ENCODE measurements around the gene RAP1GAP.

The RAP1GAP gene

GRCh38 chr1:21590934-21591333 lies 78.2 kb downstream of the RAP1GAP start:
- no peaks in the 10 kb centered on the region for H3K9me3 ChIP-seq
- no peak overlapping the region for H3K4me3 ChIP-seq (ENCODE audit: low read depth, low read length)
- no peaks in the 10 kb centered on the region for H3K4me1 ChIP-seq
- no peaks in the 10 kb centered on the region for H3K27me3 ChIP-seq
- H3K36me3 ChIP-seq: no peaks in the 10 kb centered on the region
- DNase-seq: no peak
- TF ChIP-seq, protein P1, sequence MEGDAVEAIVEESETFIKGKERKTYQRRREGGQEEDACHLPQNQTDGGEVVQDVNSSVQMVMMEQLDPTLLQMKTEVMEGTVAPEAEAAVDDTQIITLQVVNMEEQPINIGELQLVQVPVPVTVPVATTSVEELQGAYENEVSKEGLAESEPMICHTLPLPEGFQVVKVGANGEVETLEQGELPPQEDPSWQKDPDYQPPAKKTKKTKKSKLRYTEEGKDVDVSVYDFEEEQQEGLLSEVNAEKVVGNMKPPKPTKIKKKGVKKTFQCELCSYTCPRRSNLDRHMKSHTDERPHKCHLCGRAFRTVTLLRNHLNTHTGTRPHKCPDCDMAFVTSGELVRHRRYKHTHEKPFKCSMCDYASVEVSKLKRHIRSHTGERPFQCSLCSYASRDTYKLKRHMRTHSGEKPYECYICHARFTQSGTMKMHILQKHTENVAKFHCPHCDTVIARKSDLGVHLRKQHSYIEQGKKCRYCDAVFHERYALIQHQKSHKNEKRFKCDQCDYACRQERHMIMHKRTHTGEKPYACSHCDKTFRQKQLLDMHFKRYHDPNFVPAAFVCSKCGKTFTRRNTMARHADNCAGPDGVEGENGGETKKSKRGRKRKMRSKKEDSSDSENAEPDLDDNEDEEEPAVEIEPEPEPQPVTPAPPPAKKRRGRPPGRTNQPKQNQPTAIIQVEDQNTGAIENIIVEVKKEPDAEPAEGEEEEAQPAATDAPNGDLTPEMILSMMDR (IDR thresholded peaks at IDR 0.05; ENCODE audit: low read depth, low read length): no peak

GRCh38 chr1:21590126-21590880 lies 78.9 kb downstream of the RAP1GAP start:
- H3K27me3 ChIP-seq: no peaks in the 10 kb centered on the region
- H3K4me1 ChIP-seq: no peaks in the 10 kb centered on the region
- DNase-seq: no peak
- H3K9me3 ChIP-seq: no peaks in the 10 kb centered on the region
- TF ChIP-seq, protein P1 (IDR thresholded peaks at IDR 0.05; ENCODE audit: low read depth, low read length): no peak
- H3K4me3 ChIP-seq (ENCODE audit: low read depth, low read length): no peak overlapping the region
- no peaks in the 10 kb centered on the region for H3K36me3 ChIP-seq

- DNase-seq: no peak
- no peaks in the 10 kb centered on the region for H3K9me3 ChIP-seq
- H3K27me3 ChIP-seq: no peaks in the 10 kb centered on the region
- H3K4me3 ChIP-seq (ENCODE audit: low read depth, low read length): no peak overlapping the region
- H3K4me1 ChIP-seq: no peaks in the 10 kb centered on the region
- H3K36me3 ChIP-seq: no peaks in the 10 kb centered on the region
- TF ChIP-seq, protein P1 (IDR thresholded peaks at IDR 0.05; ENCODE audit: low read depth, low read length): no peak
These were observed 79.5 kb downstream of the RAP1GAP start for GRCh38 chr1:21589618-21590017.

- TF ChIP-seq, protein P1 (IDR thresholded peaks at IDR 0.05; ENCODE audit: low read depth, low read length): no peak
- Histone ChIP-seq H3K4me3 (ENCODE audit: low read depth, low read length) (no peak overlapping the region), H3K27me3 (no peaks in the 10 kb centered on the region), H3K4me1 (no peaks in the 10 kb centered on the region), H3K9me3 (no peaks in the 10 kb centered on the region), H3K36me3 (no peaks in the 10 kb centered on the region)
- DNase-seq: no peak
These were observed 81.6 kb downstream of the RAP1GAP start for GRCh38 chr1:21587602-21587953.

GRCh38 chr1:21586846-21587601 lies 82.1 kb downstream of the RAP1GAP start:
- H3K9me3 ChIP-seq: no peaks in the 10 kb centered on the region
- TF ChIP-seq, protein P1 (IDR thresholded peaks at IDR 0.05; ENCODE audit: low read depth, low read length): no peak
- H3K4me3 ChIP-seq (ENCODE audit: low read depth, low read length): no peak overlapping the region
- no peaks in the 10 kb centered on the region for H3K4me1 ChIP-seq
- H3K36me3 ChIP-seq: no peaks in the 10 kb centered on the region
- H3K27me3 ChIP-seq: no peaks in the 10 kb centered on the region
- peak; percentile 47 for DNase-seq

DNA sequence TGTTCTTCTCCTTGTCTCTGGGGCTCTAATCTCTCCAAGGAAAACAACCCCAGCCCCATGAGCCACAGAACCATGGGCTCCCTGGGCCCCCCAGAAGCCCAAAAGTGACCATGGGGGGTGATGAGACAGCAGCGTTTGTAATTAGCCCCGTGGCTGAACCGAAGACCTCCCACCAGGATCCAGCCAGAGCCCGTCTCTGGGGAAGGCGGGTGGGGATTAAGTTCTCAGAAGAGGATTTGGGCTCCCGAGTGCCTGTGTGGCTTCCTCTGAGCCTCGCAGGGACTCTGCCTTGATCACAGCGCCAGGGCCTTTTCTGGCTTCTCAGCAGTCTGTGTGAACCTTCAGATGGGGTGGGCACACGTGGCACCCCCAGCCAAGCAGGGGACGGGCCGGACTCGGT lies 82.9 kb downstream of the RAP1GAP start:
- no peak for DNase-seq
- H3K4me1 ChIP-seq: no peaks in the 10 kb centered on the region
- TF ChIP-seq, protein P1 (IDR thresholded peaks at IDR 0.05; ENCODE audit: low read depth, low read length): no peak
- H3K4me3 ChIP-seq (ENCODE audit: low read depth, low read length): no peak overlapping the region
- H3K9me3 ChIP-seq: no peaks in the 10 kb centered on the region
- no peaks in the 10 kb centered on the region for H3K36me3 ChIP-seq
- H3K27me3 ChIP-seq: no peaks in the 10 kb centered on the region
